ENCODE results near the gene NELL2. TPM values are rescaled to one million over a fixed set of nuclear protein-coding genes. Genes with fewer than 3 reads are reported as not detected.

Gene NELL2
- total RNA-seq, 1 experiment from 2014 or later, result 32.7 TPM

GRCh38 chr12:44837114-44837755 is 38.9 kb downstream of the NELL2 start:
- H3K27ac Mint-ChIP-seq, result no peak overlapping the region
- Histone ChIP-seq H3K27ac (ENCODE audit: insufficient read length, low read depth, low read length) (no peak overlapping the region), H3K18ac (ENCODE audit: insufficient read length, low read depth, low read length) (no peak overlapping the region), H3K79me2 (ENCODE audit: insufficient read depth, low read length) (peaks cover 2% of the 10 kb centered on the region; the same call in 1 of the 2 replicates), H4K8ac (replicated peaks; ENCODE audit: insufficient read length, low read depth, low read length) (no peak overlapping the region), H3K9me3 (ENCODE audit: control insufficient read depth, low read depth, low read length) (no peaks in the 10 kb centered on the region), H3K4me1 (ENCODE audit: insufficient read depth, low read length) (no peaks in the 10 kb centered on the region), H2BK20ac (ENCODE audit: low read depth, low read length, poor library complexity, severe bottlenecking) (no peak overlapping the region), H3K79me1 (ENCODE audit: insufficient read depth, low read depth, low read length, poor library complexity, severe bottlenecking) (peaks cover 2% of the 10 kb centered on the region), H2BK12ac (ENCODE audit: insufficient read length, low read depth, low read length) (no peak overlapping the region), H3T11ph (ENCODE audit: low read length) (no peak overlapping the region), H3K4ac (ENCODE audit: low read depth, low read length) (no peak overlapping the region), H4K5ac (ENCODE audit: insufficient read length, low read depth, low read length) (no peak overlapping the region), H2AFZ (ENCODE audit: low read length) (no peak overlapping the region), H4K20me1 (ENCODE audit: control insufficient read depth, insufficient read depth, insufficient read length) (no peaks in the 10 kb centered on the region), H3K9ac (ENCODE audit: extremely low read depth, insufficient read length, low read length) (no peak overlapping the region), H4K91ac (ENCODE audit: insufficient read length, low read depth, low read length) (no peak overlapping the region), H2BK5ac (ENCODE audit: insufficient read length, low read length) (no peak overlapping the region), H3K4me2 (ENCODE audit: insufficient read depth, insufficient read length, low read length) (no peak overlapping the region), H3K14ac (ENCODE audit: insufficient read depth, low read length) (no peak overlapping the region), H2AK5ac (ENCODE audit: insufficient read length, low read length) (no peak overlapping the region), H3K23ac (ENCODE audit: insufficient read length, low read depth, low read length) (no peak overlapping the region), H2BK15ac (ENCODE audit: low read depth, low read length) (no peak overlapping the region), H2BK120ac (ENCODE audit: low read depth, low read length, poor library complexity, severe bottlenecking) (no peak overlapping the region), H3K27me3 (ENCODE audit: insufficient read depth, low read length) (no peaks in the 10 kb centered on the region), H3K56ac (ENCODE audit: insufficient read length, low read depth, low read length) (no peak overlapping the region), H3K23me2 (ENCODE audit: insufficient read length, low read depth, low read length, poor library complexity, severe bottlenecking) (no peaks in the 10 kb centered on the region)
- TF ChIP-seq CTCF (conservative IDR thresholded peaks at IDR 0.05), result no peak
- H3K27me3 Mint-ChIP-seq (ENCODE audit: low read depth), result no peaks in the 10 kb centered on the region
- no peaks in the 10 kb centered on the region for H3K36me3 Mint-ChIP-seq (ENCODE audit: insufficient read depth in 1 of 3, low read depth in 3 of 3)
- H3K4me1 Mint-ChIP-seq, result peaks cover 5 to 6% of the 10 kb centered on the region in 2 experiments
- H3K4me3 Mint-ChIP-seq, result no peak overlapping the region
- H3K9me3 Mint-ChIP-seq, result no peaks in the 10 kb centered on the region
- WGBS (ENCODE audit: extremely low coverage, insufficient read length, low lambda C conversion rate), result no CpG with 5 or more reads among the region's 5 CpGs
- DNase-seq, result no peak

All from H9 (cell line).